ENCODE measurements around the gene AGBL5. TPM values are rescaled to one million over a fixed set of nuclear protein-coding genes. Genes with fewer than 3 reads are reported as not detected.

AGBL5 gene
- total RNA-seq, 1 experiment from 2014 or later: 55.4 TPM

DNA sequence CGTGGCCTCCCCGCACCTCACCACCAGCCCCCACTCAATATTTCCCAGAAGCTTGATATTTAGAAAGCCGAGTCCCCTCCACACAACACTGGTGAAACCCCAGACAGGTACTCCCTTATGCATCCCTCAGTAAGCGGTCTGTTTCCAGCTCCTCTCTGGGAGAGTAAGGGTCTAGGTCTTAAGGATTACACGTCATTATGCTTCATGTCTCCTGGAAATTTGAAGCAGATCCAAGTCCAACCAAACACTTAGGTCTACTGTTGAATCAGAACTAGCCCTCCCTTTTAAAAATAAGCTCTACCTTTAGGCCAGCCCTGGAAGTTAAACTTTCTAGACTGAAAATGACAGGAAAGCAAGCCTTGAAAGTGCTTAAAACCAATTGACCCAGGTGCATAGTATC lies 21.5 kb downstream of the AGBL5 start:
- Histone ChIP-seq H3K9me3 (ENCODE audit: control insufficient read depth, low read depth, low read length) (no peaks in the 10 kb centered on the region), H3K23ac (ENCODE audit: insufficient read length, low read depth, low read length) (no peak overlapping the region), H3K9ac (ENCODE audit: extremely low read depth, insufficient read length, low read length) (no peak overlapping the region), H3K27me3 (ENCODE audit: insufficient read depth, low read length) (no peaks in the 10 kb centered on the region), H3T11ph (ENCODE audit: low read length) (no peak overlapping the region), H2BK12ac (ENCODE audit: insufficient read length, low read depth, low read length) (no peak overlapping the region), H3K56ac (ENCODE audit: insufficient read length, low read depth, low read length) (no peak overlapping the region), H3K14ac (ENCODE audit: insufficient read depth, low read length) (no peak overlapping the region), H3K27ac (ENCODE audit: insufficient read length, low read depth, low read length) (no peak overlapping the region), H2BK5ac (ENCODE audit: insufficient read length, low read length) (no peak overlapping the region), H4K8ac (replicated peaks; ENCODE audit: insufficient read length, low read depth, low read length) (no peak overlapping the region), H2AK5ac (ENCODE audit: insufficient read length, low read length) (no peak overlapping the region), H2BK15ac (ENCODE audit: low read depth, low read length) (no peak overlapping the region), H3K18ac (ENCODE audit: insufficient read length, low read depth, low read length) (no peak overlapping the region), H3K79me2 (ENCODE audit: insufficient read depth, low read length) (peaks cover 5% of the 10 kb centered on the region; the same call in 1 of the 2 replicates), H4K91ac (ENCODE audit: insufficient read length, low read depth, low read length) (no peak overlapping the region), H3K79me1 (ENCODE audit: insufficient read depth, low read depth, low read length, poor library complexity, severe bottlenecking) (peaks cover 2% of the 10 kb centered on the region), H3K23me2 (ENCODE audit: insufficient read length, low read depth, low read length, poor library complexity, severe bottlenecking) (peaks cover 12% of the 10 kb centered on the region), H3K4me2 (ENCODE audit: insufficient read depth, insufficient read length, low read length) (peak overlapping the region; percentile 90), H4K20me1 (ENCODE audit: control insufficient read depth, insufficient read depth, insufficient read length) (no peaks in the 10 kb centered on the region), H3K4ac (ENCODE audit: low read depth, low read length) (no peak overlapping the region), H4K5ac (ENCODE audit: insufficient read length, low read depth, low read length) (no peak overlapping the region), H2AFZ (ENCODE audit: low read length) (no peak overlapping the region), H2BK120ac (ENCODE audit: low read depth, low read length, poor library complexity, severe bottlenecking) (no peak overlapping the region), H3K4me1 (ENCODE audit: insufficient read depth, low read length) (no peaks in the 10 kb centered on the region), H2BK20ac (ENCODE audit: low read depth, low read length, poor library complexity, severe bottlenecking) (no peak overlapping the region)
- peak overlapping the region; percentile 85 to 94 for H3K4me3 Mint-ChIP-seq
- peaks cover 14 to 30% (median 28%) of the 10 kb centered on the region in 3 experiments; a peak in 6 of 7 replicates for H3K36me3 Mint-ChIP-seq (ENCODE audit: insufficient read depth in 1 of 3, low read depth in 3 of 3)
- peaks cover 19 to 24% of the 10 kb centered on the region in 2 experiments for H3K4me1 Mint-ChIP-seq
- TF ChIP-seq, protein P1, sequence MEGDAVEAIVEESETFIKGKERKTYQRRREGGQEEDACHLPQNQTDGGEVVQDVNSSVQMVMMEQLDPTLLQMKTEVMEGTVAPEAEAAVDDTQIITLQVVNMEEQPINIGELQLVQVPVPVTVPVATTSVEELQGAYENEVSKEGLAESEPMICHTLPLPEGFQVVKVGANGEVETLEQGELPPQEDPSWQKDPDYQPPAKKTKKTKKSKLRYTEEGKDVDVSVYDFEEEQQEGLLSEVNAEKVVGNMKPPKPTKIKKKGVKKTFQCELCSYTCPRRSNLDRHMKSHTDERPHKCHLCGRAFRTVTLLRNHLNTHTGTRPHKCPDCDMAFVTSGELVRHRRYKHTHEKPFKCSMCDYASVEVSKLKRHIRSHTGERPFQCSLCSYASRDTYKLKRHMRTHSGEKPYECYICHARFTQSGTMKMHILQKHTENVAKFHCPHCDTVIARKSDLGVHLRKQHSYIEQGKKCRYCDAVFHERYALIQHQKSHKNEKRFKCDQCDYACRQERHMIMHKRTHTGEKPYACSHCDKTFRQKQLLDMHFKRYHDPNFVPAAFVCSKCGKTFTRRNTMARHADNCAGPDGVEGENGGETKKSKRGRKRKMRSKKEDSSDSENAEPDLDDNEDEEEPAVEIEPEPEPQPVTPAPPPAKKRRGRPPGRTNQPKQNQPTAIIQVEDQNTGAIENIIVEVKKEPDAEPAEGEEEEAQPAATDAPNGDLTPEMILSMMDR (conservative IDR thresholded peaks at IDR 0.05): no peak
- no peak for DNase-seq
- H3K27ac Mint-ChIP-seq: peak overlapping the region in 1 of 3 experiments; percentile 91; a peak in 1 of 7 replicates
- H3K9me3 Mint-ChIP-seq: no peaks in the 10 kb centered on the region; a peak in 1 of 5 replicates
- H3K27me3 Mint-ChIP-seq (ENCODE audit: low read depth): peaks cover 19% of the 10 kb centered on the region
- WGBS (ENCODE audit: extremely low coverage, insufficient read length, low lambda C conversion rate): no CpG with 5 or more reads among the region's 5 CpGs
